Measurements from ENCODE around the gene CGB1.
"Not testable (repeated sequence)": the region's sequence is repeated elsewhere in the genome, so short reads cannot be mapped to it uniquely, and the experiment has no call there.

Gene CGB1

GRCh38 chr19:49020931-49021895, 15.5 kb downstream of the CGB1 start:
- DNase-seq, result no peak

GRCh38 chr19:49020342-49020741, 16.4 kb downstream of the CGB1 start:
- DNase-seq, result no peak

GRCh38 chr19:49019242-49019932, 17.3 kb downstream of the CGB1 start:
- peak; percentile 62 to 71 for DNase-seq

GRCh38 chr19:49018388-49019241, 18.1 kb downstream of the CGB1 start:
- not testable (repeated sequence) for DNase-seq

- peak; percentile 59 to 61 for DNase-seq
Observed at GRCh38 chr19:49017666-49018351, 18.9 kb downstream of the CGB1 start.

GRCh38 chr19:49017041-49017665, 19.5 kb downstream of the CGB1 start, which contains the start of gene LHB:
LHB (minus strand) TSS chr19:49017091; CDS start chr19:49017081, 10 bp downstream.
- no peak for DNase-seq

GRCh38 chr19:49016067-49016839, 20.4 kb downstream of the CGB1 start:
- DNase-seq, result no peak

- no peak for DNase-seq
Observed at GRCh38 chr19:49014870-49015255, 21.8 kb downstream of the CGB1 start.

- no peak for DNase-seq
Observed at GRCh38 chr19:49014123-49014869, 22.4 kb downstream of the CGB1 start.

GRCh38 chr19:49011194-49011593, 25.5 kb downstream of the CGB1 start:
- no peak for DNase-seq

GRCh38 chr19:49010453-49010852, 26.2 kb downstream of the CGB1 start:
- DNase-seq, result no peak

GRCh38 chr19:49009828-49010227, 26.9 kb downstream of the CGB1 start:
- DNase-seq, result no peak

- DNase-seq, result no peak
Observed at GRCh38 chr19:49006905-49007304, 29.8 kb downstream of the CGB1 start.

GRCh38 chr19:49004964-49005614, 31.6 kb downstream of the CGB1 start:
- no peak for DNase-seq

- DNase-seq, result no peak
Observed at GRCh38 chr19:49004133-49004532, 32.6 kb downstream of the CGB1 start.

- DNase-seq, result peak; percentile 62 to 72
Observed at GRCh38 chr19:48999481-49000325, 37.0 kb downstream of the CGB1 start.

GRCh38 chr19:48997972-48998371, 38.7 kb downstream of the CGB1 start:
- DNase-seq, result peak; percentile 26 to 57

- no peak for DNase-seq
Observed at GRCh38 chr19:48994035-48994386, 42.7 kb downstream of the CGB1 start.
